ENCODE results near the gene POLR2A. TPM values are rescaled to one million over a fixed set of nuclear protein-coding genes. Genes with fewer than 3 reads are reported as not detected.

POLR2A gene
- total RNA-seq, 4 donors from 2014 or later: 57.1 to 99.2 (median 77.1) TPM

- TF ChIP-seq CTCF (IDR thresholded peaks at IDR 0.05): no peak
- peak; percentile 63 for ATAC-seq (ENCODE audit: low FRiP score)
- peak; percentile 87 for DNase-seq (ENCODE audit: low spot score)
Observed at GRCh38 chr17:7483255-7484066, 705 bp upstream of the POLR2A start.

GRCh38 chr17:7484919-7485377, 782 bp downstream of the POLR2A start:
- ATAC-seq (ENCODE audit: low FRiP score) (no peak), DNase-seq (ENCODE audit: low spot score) (no peak)
- no peak for TF ChIP-seq CTCF (IDR thresholded peaks at IDR 0.05)

DNA sequence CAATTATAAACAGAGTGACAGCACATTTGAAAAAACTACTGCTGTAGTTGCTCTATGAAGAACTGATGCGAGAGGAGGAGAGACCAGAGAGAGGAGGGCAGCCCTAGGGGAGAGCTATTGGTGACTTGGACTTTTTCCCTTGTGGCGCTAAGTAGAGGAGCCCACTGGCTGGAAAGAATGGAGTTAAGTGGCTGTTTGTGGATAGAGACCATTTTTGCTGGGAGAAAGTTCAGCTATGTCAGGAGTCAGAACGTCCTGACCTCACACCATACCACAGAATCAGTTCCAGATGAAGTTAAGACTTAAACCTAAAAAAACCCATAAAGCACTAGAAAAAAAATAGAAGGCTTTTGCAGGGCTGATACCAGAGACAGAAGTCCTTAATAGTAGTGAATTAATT, 2.0 kb downstream of the POLR2A start:
- no peak for TF ChIP-seq CTCF (IDR thresholded peaks at IDR 0.05)
- ATAC-seq (ENCODE audit: low FRiP score): no peak
- no peak for DNase-seq (ENCODE audit: low spot score)

DNA sequence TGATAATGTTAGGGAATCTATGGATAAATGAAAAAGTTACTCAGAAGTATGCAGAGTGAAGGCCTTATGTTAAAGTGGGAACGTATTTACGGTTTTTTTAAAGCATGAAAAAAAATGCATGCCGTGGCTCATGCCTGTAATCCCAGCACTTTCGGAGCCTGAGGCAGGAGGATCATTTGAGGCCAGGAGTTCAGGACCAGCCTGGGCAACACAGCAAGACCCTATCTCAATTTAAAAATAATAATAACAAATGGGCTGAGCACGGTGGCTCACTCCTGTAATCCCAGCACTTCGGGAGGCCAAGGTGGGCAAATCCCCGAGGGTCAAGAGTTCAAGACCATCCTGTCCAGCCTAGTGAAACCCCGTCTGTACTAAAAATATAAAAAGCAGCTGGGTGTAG, 6.0 kb downstream of the POLR2A start:
- TF ChIP-seq CTCF (IDR thresholded peaks at IDR 0.05): no peak
- no peak for DNase-seq (ENCODE audit: low spot score)
- ATAC-seq (ENCODE audit: low FRiP score): no peak

DNA sequence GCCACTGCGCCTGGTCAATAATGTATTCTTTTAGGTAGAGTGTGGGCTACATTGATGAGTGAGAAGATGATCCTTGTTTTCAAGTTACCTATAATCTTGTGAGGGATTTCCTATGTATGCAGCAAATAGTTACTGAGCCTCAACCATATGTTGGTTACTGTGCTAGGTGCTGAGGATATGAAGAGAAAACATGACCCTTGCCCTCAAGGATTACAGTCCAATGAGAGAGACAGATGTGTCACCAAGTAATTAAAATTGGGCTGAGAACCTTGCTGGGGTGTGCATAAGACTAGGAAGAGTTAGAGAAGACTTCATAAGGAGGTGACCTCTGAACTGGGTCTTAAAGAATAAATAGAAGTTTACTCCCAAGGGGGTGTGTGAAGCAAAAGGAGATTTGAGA, 7.4 kb downstream of the POLR2A start:
- ATAC-seq (ENCODE audit: low FRiP score): no peak
- no peak for DNase-seq (ENCODE audit: low spot score)
- no peak for TF ChIP-seq CTCF (IDR thresholded peaks at IDR 0.05)

DNA sequence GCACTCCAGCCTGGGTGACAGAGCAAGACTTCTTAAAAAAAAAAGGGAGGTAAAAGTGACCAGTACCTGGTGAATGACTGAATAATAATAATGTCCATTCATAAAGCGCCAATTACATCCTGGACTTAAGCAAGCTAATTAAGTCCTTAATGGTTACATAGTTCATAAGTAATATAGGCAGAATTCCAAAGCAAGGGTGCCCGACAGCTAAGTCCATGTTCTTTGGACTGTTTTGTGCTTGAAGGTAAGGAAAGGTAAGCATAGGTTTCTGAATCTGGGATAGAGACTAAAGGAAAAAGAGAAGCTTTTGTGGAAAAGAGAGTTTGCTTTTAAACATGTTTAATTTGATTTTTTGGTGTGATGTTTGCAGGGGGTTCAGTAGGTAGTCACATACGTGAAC, 9.8 kb downstream of the POLR2A start:
- TF ChIP-seq CTCF (IDR thresholded peaks at IDR 0.05): no peak
- no peak for ATAC-seq (ENCODE audit: low FRiP score)

DNA sequence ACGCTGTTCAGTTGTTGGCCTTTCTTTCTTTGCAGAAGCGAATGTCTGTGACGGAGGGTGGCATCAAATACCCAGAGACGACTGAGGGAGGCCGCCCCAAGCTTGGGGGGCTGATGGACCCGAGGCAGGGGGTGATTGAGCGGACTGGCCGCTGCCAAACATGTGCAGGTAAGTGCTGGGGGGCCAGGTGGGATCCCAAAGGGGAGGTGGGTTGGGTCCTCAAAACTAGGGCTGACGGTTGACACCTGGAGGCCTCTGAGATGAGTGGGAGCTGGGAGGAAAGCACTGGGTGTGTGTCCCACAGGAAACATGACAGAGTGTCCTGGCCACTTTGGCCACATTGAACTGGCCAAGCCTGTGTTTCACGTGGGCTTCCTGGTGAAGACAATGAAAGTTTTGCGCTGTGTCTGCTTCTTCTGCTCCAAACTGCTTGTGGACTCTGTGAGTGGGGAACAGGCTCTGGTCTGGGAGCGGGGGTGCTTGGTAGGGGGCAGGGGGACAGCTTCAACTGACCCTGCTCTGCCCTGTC, 11.8 kb downstream of the POLR2A start:
- TF ChIP-seq CTCF (IDR thresholded peaks at IDR 0.05): no peak
- ATAC-seq (ENCODE audit: low FRiP score) (no peak), DNase-seq (ENCODE audit: low spot score) (no peak)

More for the DNA sequence above, 9.8 kb downstream of the POLR2A start:
- DNase-seq (ENCODE audit: low spot score): no peak

All from omental fat pad (tissue), 4 donors.